Measurements from ENCODE around the gene RBP3.

Gene RBP3

GRCh38 chr10:47326927-47327330, 21.2 kb upstream of the RBP3 start:
- TF ChIP-seq ZIC2 (tag by site-specific recombination; IDR thresholded peaks at IDR 0.05) (no peak), SP7 (tag by site-specific recombination; IDR thresholded peaks at IDR 0.05) (no peak), ZNF792 (tag by site-specific recombination; IDR thresholded peaks at IDR 0.05) (no peak), GFI1B (tag by site-specific recombination; IDR thresholded peaks at IDR 0.05) (no peak), OVOL3 (tag by site-specific recombination; IDR thresholded peaks at IDR 0.05) (no peak), KLF7 (tag by site-specific recombination; IDR thresholded peaks at IDR 0.05; ENCODE audit: borderline replicate concordance) (no peak), ZNF138 (tag by site-specific recombination; IDR thresholded peaks at IDR 0.05; ENCODE audit: borderline replicate concordance) (no peak), ZNF549 (tag by site-specific recombination; IDR thresholded peaks at IDR 0.05) (no peak), ZNF114 (tag by site-specific recombination; IDR thresholded peaks at IDR 0.05) (no peak), MYNN (tag by site-specific recombination; IDR thresholded peaks at IDR 0.05; ENCODE audit: borderline replicate concordance) (no peak)
- TF ChIP-seq, protein P1, sequence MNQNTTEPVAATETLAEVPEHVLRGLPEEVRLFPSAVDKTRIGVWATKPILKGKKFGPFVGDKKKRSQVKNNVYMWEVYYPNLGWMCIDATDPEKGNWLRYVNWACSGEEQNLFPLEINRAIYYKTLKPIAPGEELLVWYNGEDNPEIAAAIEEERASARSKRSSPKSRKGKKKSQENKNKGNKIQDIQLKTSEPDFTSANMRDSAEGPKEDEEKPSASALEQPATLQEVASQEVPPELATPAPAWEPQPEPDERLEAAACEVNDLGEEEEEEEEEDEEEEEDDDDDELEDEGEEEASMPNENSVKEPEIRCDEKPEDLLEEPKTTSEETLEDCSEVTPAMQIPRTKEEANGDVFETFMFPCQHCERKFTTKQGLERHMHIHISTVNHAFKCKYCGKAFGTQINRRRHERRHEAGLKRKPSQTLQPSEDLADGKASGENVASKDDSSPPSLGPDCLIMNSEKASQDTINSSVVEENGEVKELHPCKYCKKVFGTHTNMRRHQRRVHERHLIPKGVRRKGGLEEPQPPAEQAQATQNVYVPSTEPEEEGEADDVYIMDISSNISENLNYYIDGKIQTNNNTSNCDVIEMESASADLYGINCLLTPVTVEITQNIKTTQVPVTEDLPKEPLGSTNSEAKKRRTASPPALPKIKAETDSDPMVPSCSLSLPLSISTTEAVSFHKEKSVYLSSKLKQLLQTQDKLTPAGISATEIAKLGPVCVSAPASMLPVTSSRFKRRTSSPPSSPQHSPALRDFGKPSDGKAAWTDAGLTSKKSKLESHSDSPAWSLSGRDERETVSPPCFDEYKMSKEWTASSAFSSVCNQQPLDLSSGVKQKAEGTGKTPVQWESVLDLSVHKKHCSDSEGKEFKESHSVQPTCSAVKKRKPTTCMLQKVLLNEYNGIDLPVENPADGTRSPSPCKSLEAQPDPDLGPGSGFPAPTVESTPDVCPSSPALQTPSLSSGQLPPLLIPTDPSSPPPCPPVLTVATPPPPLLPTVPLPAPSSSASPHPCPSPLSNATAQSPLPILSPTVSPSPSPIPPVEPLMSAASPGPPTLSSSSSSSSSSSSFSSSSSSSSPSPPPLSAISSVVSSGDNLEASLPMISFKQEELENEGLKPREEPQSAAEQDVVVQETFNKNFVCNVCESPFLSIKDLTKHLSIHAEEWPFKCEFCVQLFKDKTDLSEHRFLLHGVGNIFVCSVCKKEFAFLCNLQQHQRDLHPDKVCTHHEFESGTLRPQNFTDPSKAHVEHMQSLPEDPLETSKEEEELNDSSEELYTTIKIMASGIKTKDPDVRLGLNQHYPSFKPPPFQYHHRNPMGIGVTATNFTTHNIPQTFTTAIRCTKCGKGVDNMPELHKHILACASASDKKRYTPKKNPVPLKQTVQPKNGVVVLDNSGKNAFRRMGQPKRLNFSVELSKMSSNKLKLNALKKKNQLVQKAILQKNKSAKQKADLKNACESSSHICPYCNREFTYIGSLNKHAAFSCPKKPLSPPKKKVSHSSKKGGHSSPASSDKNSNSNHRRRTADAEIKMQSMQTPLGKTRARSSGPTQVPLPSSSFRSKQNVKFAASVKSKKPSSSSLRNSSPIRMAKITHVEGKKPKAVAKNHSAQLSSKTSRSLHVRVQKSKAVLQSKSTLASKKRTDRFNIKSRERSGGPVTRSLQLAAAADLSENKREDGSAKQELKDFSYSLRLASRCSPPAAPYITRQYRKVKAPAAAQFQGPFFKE (tag by site-specific recombination; IDR thresholded peaks at IDR 0.05; ENCODE audit: borderline replicate concordance) = no peak
- TF ChIP-seq, protein P2, sequence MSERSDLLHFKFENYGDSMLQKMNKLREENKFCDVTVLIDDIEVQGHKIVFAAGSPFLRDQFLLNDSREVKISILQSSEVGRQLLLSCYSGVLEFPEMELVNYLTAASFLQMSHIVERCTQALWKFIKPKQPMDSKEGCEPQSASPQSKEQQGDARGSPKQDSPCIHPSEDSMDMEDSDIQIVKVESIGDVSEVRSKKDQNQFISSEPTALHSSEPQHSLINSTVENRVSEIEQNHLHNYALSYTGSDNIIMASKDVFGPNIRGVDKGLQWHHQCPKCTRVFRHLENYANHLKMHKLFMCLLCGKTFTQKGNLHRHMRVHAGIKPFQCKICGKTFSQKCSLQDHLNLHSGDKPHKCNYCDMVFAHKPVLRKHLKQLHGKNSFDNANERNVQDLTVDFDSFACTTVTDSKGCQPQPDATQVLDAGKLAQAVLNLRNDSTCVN (tag by site-specific recombination; optimal IDR thresholded peaks at IDR 0.05) = no peak
- Histone ChIP-seq H3K36me3 (ENCODE audit: control insufficient read depth in 2 of 2, insufficient read depth in 1 of 2, low read length in 2 of 2) (no peaks in the 10 kb centered on the region), H3K27ac (ENCODE audit: extremely low read depth, low read depth, low read length) (no peak overlapping the region), H3K4me3 (ENCODE audit: low read depth, low read length) (no peak overlapping the region), H3K9me3 (ENCODE audit: control insufficient read depth, insufficient read depth, low read depth, low read length) (no peaks in the 10 kb centered on the region), H3K4me1 (ENCODE audit: control insufficient read depth, insufficient read depth, low read length) (no peaks in the 10 kb centered on the region)
- POLR2A ChIA-PET = no interaction called here
- CTCF ChIA-PET = no interaction called here

DNA sequence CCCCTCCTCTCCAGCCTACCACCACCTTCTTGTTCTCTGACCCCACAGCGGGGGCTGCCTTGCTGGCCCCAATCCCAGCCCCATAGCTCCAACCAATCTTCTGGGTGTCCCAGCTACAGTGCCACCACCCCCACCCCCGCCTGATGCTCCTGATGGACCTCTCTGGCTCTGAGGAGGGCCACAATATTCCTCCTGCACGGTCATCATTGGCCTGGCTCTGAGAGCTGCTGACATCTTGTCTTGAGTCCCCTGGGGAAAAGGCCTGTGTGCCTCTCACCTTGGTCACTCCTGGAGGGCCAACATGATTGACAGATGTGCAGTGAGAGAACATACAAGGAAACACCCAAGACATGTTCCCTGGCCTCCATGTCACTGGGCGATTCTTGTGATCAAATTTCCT, 18.3 kb upstream of the RBP3 start:
- Histone ChIP-seq H3K27ac (ENCODE audit: extremely low read depth, low read depth, low read length) (no peak overlapping the region), H3K4me1 (ENCODE audit: control insufficient read depth, insufficient read depth, low read length) (no peaks in the 10 kb centered on the region), H3K36me3 (ENCODE audit: control insufficient read depth in 2 of 2, insufficient read depth in 1 of 2, low read length in 2 of 2) (no peaks in the 10 kb centered on the region), H3K9me3 (ENCODE audit: control insufficient read depth, insufficient read depth, low read depth, low read length) (no peaks in the 10 kb centered on the region), H3K4me3 (ENCODE audit: low read depth, low read length) (no peak overlapping the region)
- ChIA-PET POLR2A (no interaction called here), CTCF (interaction anchor here (0.6 kb wide), 1 partner anchor 11 kb away, joined by 3 read pairs; no protein-coding TSS in a partner anchor)
- TF ChIP-seq ZNF621 (tag by site-specific recombination; IDR thresholded peaks at IDR 0.05) (no peak), ZNF610 (tag by site-specific recombination; IDR thresholded peaks at IDR 0.05; ENCODE audit: borderline replicate concordance) (no peak), ZSCAN4 (tag by site-specific recombination; IDR thresholded peaks at IDR 0.05) (no peak), ZNF266 (tag by site-specific recombination; IDR thresholded peaks at IDR 0.05; ENCODE audit: low read depth) (no peak), ZNF391 (tag by site-specific recombination; IDR thresholded peaks at IDR 0.05; ENCODE audit: borderline replicate concordance, low read depth) (no peak), ZNF157 (tag by site-specific recombination; IDR thresholded peaks at IDR 0.05) (no peak), ZNF658 (tag by site-specific recombination; IDR thresholded peaks at IDR 0.05) (no peak), ZNF664 (tag by site-specific recombination; IDR thresholded peaks at IDR 0.05) (no peak), ZNF362 (tag by site-specific recombination; IDR thresholded peaks at IDR 0.05) (no peak), ZNF692 (tag by site-specific recombination; IDR thresholded peaks at IDR 0.05) (no peak), GLI2 (tag by site-specific recombination; IDR thresholded peaks at IDR 0.05; ENCODE audit: borderline replicate concordance, low read depth) (no peak), ZNF138 (tag by site-specific recombination; IDR thresholded peaks at IDR 0.05; ENCODE audit: borderline replicate concordance) (no peak)

Data from HEK293 (cell line).